Glutamatergic neuron (in vitro differentiated cells): ENCODE measurements around the gene WDR82. TPM values are rescaled to one million over a fixed set of nuclear protein-coding genes. Genes with fewer than 3 reads are reported as not detected.

Experiments used
- DNase-seq: peaks from one replicate; pipeline ENCODE4 v3.0.0; 2022
- H3K27ac Mint-ChIP-seq: one replicate; pipeline ENCODE4 v1.8.0; 2020; ENCODE audit warnings: mild to moderate bottlenecking, mixed read lengths, inconsistent platforms; ENCODE audit not compliant: unreplicated experiment
- H3K27me3 Mint-ChIP-seq: one replicate; pipeline ENCODE4 v1.8.0; 2020; ENCODE audit warnings: mild to moderate bottlenecking, moderate library complexity, mixed read lengths, inconsistent platforms; ENCODE audit not compliant: unreplicated experiment
- H3K36me3 Mint-ChIP-seq: one replicate; pipeline ENCODE4 v1.8.0; 2020; ENCODE audit warnings: mild to moderate bottlenecking, mixed read lengths, inconsistent platforms; ENCODE audit not compliant: unreplicated experiment
- H3K4me1 Mint-ChIP-seq: one replicate; pipeline ENCODE4 v1.8.0; 2020; ENCODE audit warnings: mild to moderate bottlenecking, low read depth, mixed read lengths, inconsistent platforms; ENCODE audit not compliant: unreplicated experiment
- H3K4me3 Mint-ChIP-seq: one replicate; pipeline ENCODE4 v1.8.0; 2020; ENCODE audit warnings: mild to moderate bottlenecking, mixed read lengths, inconsistent platforms; ENCODE audit not compliant: unreplicated experiment
- H3K9me3 Mint-ChIP-seq: one replicate; pipeline ENCODE4 v1.8.0; 2020; ENCODE audit warnings: mild to moderate bottlenecking, moderate library complexity, mixed read lengths, inconsistent platforms; ENCODE audit not compliant: unreplicated experiment
- CTCF ChIP-seq: fragments of 200-600 bp; sonication (generic); IDR thresholded peaks from one replicate; pipeline ENCODE4 v1.5.0; 2021; ENCODE audit not compliant: partially characterized antibody, unreplicated experiment
- total RNA-seq: library from RNA; stranded (reverse); fragmentation: NEBNext Ultra II Directional; extraction: Animal tissue kit (Norgen Biotek cat#: 25700); gene quantifications from one replicate; pipeline ENCODE4 v1.2.1, GENCODE V29; 2021; ENCODE audit not compliant: unreplicated experiment

WDR82 gene
- total RNA-seq, 1 donor from 2014 or later = 118 TPM

- H3K27ac Mint-ChIP-seq = no peak overlapping the region
- H3K4me1 Mint-ChIP-seq = peaks cover 10% of the 10 kb centered on the region
- TF ChIP-seq CTCF = no peak
Observed at GRCh38 chr3:52323526-52324295, 45.3 kb upstream of the WDR82 start.

GRCh38 chr3:52322466-52322865 lies 44.0 kb upstream of the WDR82 start:
- TF ChIP-seq CTCF = no peak
- no peak overlapping the region for H3K4me3 Mint-ChIP-seq
- no peaks in the 10 kb centered on the region for H3K9me3 Mint-ChIP-seq
- no peak overlapping the region for H3K27ac Mint-ChIP-seq
- DNase-seq = no peak
- peaks cover 3% of the 10 kb centered on the region for H3K27me3 Mint-ChIP-seq
- peaks cover 11% of the 10 kb centered on the region for H3K4me1 Mint-ChIP-seq
- H3K36me3 Mint-ChIP-seq = no peaks in the 10 kb centered on the region

More at GRCh38 chr3:52323526-52324295, 45.3 kb upstream of the WDR82 start:
- Mint-ChIP-seq H3K9me3 (no peaks in the 10 kb centered on the region), H3K27me3 (peaks cover 3% of the 10 kb centered on the region), H3K36me3 (no peaks in the 10 kb centered on the region), H3K4me3 (no peak overlapping the region)
- no peak for DNase-seq

GRCh38 chr3:52321481-52321880 lies 43.0 kb upstream of the WDR82 start:
- peaks cover 18% of the 10 kb centered on the region for H3K4me1 Mint-ChIP-seq
- no peak for DNase-seq
- TF ChIP-seq CTCF = no peak
- H3K4me3 Mint-ChIP-seq = no peak overlapping the region
- no peak overlapping the region for H3K27ac Mint-ChIP-seq
- no peaks in the 10 kb centered on the region for H3K36me3 Mint-ChIP-seq
- peaks cover 6% of the 10 kb centered on the region for H3K9me3 Mint-ChIP-seq
- peaks cover 3% of the 10 kb centered on the region for H3K27me3 Mint-ChIP-seq

GRCh38 chr3:52319921-52320595 lies 41.6 kb upstream of the WDR82 start:
- DNase-seq = no peak
- Mint-ChIP-seq H3K27ac (peak overlapping the region; percentile 52), H3K4me1 (peaks cover 28% of the 10 kb centered on the region), H3K9me3 (peaks cover 8% of the 10 kb centered on the region), H3K4me3 (peak overlapping the region; percentile 34), H3K36me3 (no peaks in the 10 kb centered on the region), H3K27me3 (peaks cover 5% of the 10 kb centered on the region)
- TF ChIP-seq CTCF = no peak
